HL-60 (cell line): ENCODE data around the gene BABAM2.
"Not testable (repeated sequence)": the region's sequence is repeated elsewhere in the genome, so short reads cannot be mapped to it uniquely, and the experiment has no call there.

Experiments used
- DNase-seq, 2 experiments: peaks; one replicate each; pipeline ENCODE4 v3.0.0-alpha.2; 2010 to 2020; ENCODE audit warnings: low read depth in 1 of 2, low spot score in 1 of 2
- H3K27ac ChIP-seq: fragments of 250-450 bp; sonication (Bioruptor Pico); replicated peaks from 2 replicates; pipeline ENCODE4 v1.5.1; 2020; ENCODE audit warnings: mild to moderate bottlenecking, moderate library complexity
- H3K27me3 ChIP-seq: fragments of 250-450 bp; sonication (Bioruptor Pico); 2 replicates; pipeline ENCODE4 v1.5.1; 2021; ENCODE audit warnings: mild to moderate bottlenecking, moderate library complexity; ENCODE audit not compliant: insufficient read depth, poor library complexity, severe bottlenecking
- H3K4me3 ChIP-seq: replicated peaks from 2 replicates; pipeline ENCODE4 v1.5.1; 2011; ENCODE audit warnings: mild to moderate bottlenecking, control low read depth, low read length; ENCODE audit not compliant: insufficient read depth
- GABPA ChIP-seq: IDR thresholded peaks from 2 replicates; pipeline ENCODE4 v1.6.1; 2012; ENCODE audit warnings: low read depth
- POLR2AphosphoS5 ChIP-seq: IDR thresholded peaks from 2 replicates; pipeline ENCODE4 v1.6.1; 2012; ENCODE audit warnings: low read depth
- SPI1 ChIP-seq: IDR thresholded peaks from 2 replicates; pipeline ENCODE4 v1.6.1; 2012; ENCODE audit warnings: low read depth, mild to moderate bottlenecking, borderline replicate concordance
- TF ChIP-seq, protein P1 (sequence below): IDR thresholded peaks from 2 replicates; pipeline ENCODE4 v1.6.1; 2012; ENCODE audit warnings: low read depth; ENCODE audit not compliant: insufficient replicate concordance
- TF ChIP-seq, protein P2 (sequence below): IDR thresholded peaks from one replicate; pipeline ENCODE4 v1.5.1; 2011; ENCODE audit warnings: low read length, control low read depth, inconsistent platforms; ENCODE audit not compliant: insufficient read depth

Gene BABAM2

DNA sequence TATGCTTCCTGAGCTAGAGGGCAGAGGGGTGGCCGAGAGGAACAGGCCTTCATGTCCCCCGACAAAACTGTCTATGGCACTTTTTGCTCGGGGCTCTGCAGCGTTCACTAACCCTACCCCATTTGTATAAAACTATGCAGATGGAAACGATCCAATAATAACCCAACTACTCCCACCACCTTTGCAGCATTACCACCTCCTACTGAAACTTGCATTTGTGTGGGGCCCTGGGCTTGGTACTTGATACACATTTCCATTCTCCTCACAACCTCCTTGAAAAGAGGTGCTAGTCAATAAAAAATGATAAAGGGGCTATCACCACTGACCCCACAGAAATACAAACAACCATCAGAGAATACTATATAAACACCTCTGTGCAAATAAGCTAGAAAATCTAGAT, 438.7 kb downstream of the BABAM2 start:
- H3K27me3 ChIP-seq = no peaks in the 10 kb centered on the region
- TF ChIP-seq GABPA = no peak
- TF ChIP-seq, protein P1, sequence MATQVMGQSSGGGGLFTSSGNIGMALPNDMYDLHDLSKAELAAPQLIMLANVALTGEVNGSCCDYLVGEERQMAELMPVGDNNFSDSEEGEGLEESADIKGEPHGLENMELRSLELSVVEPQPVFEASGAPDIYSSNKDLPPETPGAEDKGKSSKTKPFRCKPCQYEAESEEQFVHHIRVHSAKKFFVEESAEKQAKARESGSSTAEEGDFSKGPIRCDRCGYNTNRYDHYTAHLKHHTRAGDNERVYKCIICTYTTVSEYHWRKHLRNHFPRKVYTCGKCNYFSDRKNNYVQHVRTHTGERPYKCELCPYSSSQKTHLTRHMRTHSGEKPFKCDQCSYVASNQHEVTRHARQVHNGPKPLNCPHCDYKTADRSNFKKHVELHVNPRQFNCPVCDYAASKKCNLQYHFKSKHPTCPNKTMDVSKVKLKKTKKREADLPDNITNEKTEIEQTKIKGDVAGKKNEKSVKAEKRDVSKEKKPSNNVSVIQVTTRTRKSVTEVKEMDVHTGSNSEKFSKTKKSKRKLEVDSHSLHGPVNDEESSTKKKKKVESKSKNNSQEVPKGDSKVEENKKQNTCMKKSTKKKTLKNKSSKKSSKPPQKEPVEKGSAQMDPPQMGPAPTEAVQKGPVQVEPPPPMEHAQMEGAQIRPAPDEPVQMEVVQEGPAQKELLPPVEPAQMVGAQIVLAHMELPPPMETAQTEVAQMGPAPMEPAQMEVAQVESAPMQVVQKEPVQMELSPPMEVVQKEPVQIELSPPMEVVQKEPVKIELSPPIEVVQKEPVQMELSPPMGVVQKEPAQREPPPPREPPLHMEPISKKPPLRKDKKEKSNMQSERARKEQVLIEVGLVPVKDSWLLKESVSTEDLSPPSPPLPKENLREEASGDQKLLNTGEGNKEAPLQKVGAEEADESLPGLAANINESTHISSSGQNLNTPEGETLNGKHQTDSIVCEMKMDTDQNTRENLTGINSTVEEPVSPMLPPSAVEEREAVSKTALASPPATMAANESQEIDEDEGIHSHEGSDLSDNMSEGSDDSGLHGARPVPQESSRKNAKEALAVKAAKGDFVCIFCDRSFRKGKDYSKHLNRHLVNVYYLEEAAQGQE = no peak
- TF ChIP-seq SPI1 = no peak
- H3K4me3 ChIP-seq = no peak overlapping the region
- no peak for DNase-seq
- H3K27ac ChIP-seq = no peak overlapping the region

DNA sequence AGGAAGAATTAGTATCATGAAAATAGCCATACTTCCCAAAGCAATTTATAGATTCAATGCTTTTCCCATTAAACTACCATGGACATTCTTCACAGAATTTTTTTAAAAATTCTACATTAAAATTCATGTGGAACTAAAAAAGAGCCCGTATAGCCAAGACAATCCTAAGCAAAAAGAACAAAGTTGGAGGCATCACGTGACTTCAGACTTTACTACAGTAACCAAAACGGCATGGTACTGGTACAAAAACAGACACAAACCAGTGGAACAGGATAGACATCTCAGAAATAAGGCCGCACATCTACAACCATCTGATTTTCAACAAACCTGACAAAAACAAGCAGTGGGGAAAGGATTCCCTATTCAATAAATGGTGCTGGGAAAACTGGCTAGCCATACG, 440.2 kb downstream of the BABAM2 start:
- not testable (repeated sequence) for H3K4me3 ChIP-seq, DNase-seq, H3K27ac ChIP-seq, H3K27me3 ChIP-seq

DNA sequence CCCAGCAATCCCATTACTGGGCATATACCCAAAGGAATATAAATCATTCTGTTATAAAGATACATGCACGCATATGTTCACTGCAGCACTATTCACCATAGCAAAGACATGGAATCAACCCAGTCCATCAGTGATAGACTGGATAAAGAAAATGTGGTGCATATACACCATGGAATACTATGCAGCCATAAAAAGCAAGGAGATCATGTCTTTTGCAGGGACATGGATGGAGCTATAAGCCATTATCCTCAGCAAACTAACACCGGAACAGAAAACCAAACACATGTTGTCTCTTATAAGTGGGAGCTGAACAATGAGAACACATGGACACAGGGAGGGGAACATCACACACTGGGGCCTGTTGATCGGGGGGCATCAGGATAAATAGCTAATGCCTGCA, 441.3 kb downstream of the BABAM2 start:
- H3K27ac ChIP-seq, DNase-seq, H3K4me3 ChIP-seq: not testable (repeated sequence)

DNA sequence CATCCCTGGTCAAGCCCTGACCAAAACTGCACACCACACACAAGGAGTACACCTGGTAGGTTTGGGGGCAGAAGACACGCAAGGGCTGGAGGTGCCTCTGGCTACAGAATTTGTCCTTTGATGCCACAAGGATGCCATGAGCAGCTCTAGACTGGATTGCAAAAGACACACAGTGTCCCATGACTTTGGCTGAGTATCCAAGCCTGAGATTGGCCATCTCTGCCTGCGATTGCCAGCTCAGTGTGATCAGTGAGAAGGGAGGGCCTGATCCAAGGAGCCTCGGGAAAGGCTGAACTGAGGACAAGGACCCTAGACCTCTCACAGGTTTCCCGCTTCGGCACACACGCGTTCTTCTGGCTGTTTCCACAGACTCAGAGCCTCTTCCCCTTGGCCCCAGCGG, 442.2 kb downstream of the BABAM2 start:
- H3K27me3 ChIP-seq = no peaks in the 10 kb centered on the region
- TF ChIP-seq POLR2AphosphoS5 (no peak), GABPA (no peak), SPI1 (no peak)
- TF ChIP-seq, protein P2, sequence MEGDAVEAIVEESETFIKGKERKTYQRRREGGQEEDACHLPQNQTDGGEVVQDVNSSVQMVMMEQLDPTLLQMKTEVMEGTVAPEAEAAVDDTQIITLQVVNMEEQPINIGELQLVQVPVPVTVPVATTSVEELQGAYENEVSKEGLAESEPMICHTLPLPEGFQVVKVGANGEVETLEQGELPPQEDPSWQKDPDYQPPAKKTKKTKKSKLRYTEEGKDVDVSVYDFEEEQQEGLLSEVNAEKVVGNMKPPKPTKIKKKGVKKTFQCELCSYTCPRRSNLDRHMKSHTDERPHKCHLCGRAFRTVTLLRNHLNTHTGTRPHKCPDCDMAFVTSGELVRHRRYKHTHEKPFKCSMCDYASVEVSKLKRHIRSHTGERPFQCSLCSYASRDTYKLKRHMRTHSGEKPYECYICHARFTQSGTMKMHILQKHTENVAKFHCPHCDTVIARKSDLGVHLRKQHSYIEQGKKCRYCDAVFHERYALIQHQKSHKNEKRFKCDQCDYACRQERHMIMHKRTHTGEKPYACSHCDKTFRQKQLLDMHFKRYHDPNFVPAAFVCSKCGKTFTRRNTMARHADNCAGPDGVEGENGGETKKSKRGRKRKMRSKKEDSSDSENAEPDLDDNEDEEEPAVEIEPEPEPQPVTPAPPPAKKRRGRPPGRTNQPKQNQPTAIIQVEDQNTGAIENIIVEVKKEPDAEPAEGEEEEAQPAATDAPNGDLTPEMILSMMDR = no peak
- TF ChIP-seq, protein P1 = no peak
- H3K27ac ChIP-seq = no peak overlapping the region
- no peak overlapping the region for H3K4me3 ChIP-seq
- no peak for DNase-seq

More for the DNA sequence above, 441.3 kb downstream of the BABAM2 start:
- not testable (repeated sequence) for H3K27me3 ChIP-seq

DNA sequence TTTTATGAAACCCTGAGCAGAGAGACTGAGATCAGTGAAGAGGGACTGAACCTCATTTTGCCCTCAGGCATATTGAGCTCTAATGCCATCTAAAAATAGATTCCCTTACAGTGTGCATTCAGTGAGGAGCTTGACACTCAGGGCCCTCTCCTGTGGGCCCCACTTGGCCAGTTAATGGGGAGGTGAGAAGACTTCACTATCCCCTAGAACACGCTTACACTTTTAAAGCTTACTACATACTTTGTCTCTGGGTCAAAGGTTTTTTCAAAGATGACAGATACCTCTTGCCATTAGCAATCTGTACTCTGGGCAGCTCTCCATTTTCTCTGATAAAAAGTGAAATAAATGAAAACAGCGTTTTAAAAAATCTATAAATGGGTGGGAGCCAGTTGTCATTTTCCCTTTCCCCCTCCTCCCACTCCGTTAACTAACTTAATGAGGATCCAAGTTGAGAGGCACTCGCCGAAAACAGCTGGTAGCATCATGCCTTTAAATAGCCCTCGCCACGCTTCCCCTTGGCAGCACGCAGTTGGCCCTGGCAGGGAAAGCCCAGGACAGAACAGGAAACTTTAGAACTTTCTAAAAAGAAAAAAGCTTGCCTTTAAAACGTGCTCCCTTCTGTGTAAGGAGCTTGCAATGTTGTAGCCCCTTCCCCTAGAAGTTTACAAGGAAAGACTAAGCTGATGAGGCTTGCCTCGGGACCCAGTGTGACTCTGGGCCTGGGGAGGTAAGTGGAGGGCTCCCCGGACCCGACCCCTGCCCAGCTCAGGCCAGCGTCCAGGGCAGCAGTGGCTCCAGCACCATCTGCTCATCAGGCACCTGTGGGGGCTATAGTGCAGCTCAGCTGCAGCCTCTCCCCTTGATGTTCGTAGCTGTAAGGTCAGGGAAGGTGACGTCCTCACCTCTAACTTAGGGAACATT, 443.3 kb downstream of the BABAM2 start:
- Histone ChIP-seq H3K27me3 (no peaks in the 10 kb centered on the region), H3K27ac (no peak overlapping the region), H3K4me3 (no peak overlapping the region)
- TF ChIP-seq, protein P1 = no peak
- no peak for TF ChIP-seq GABPA
- TF ChIP-seq SPI1 = no peak
- TF ChIP-seq, protein P2 = no peak
- TF ChIP-seq POLR2AphosphoS5 = no peak
- no peak for DNase-seq
